IMR-90 (cell line): Measurements from ENCODE around the gene SCN4A. TPM values are rescaled to one million over a fixed set of nuclear protein-coding genes. Genes with fewer than 3 reads are reported as not detected.

ENCODE experiments used
- ATAC-seq: fragments of 200-7000 bp; cut with Tn5 transposase; 2 replicates; pipeline ENCODE4 v1.9.1; 2020; ENCODE audit warnings: low read depth, mild to moderate bottlenecking, moderate library complexity
- BruUV-seq: library from RNA; stranded (reverse); fragments of 400-500 nt; replicated peaks from 2 replicates; lab custom pipeline; 2021; lab: Mats Ljungman, UMichigan
- CTCF ChIA-PET: fragments of 300-600 bp; formaldehyde crosslinking; extraction: SDS; loops from one replicate; lab custom pipeline; 2021; ENCODE audit warnings: antibody characterized with exemption; lab: Yijun Ruan, JAX
- POLR2A ChIA-PET: fragments of 300-600 bp; sonication (Branson Sonifier 250); formaldehyde crosslinking; loops from one replicate; lab custom pipeline; 2022; ENCODE audit warnings: antibody characterized with exemption; ENCODE audit not compliant: unreplicated experiment; lab: Charles Lee
- DNase-seq: peaks from one replicate; pipeline ENCODE4 v3.0.0; 2013
- H2AFZ ChIP-seq: replicated peaks from 2 replicates; pipeline ENCODE3; 2013; ENCODE audit warnings: low read length, mild to moderate bottlenecking; ENCODE audit not compliant: poor library complexity
- H2AK5ac ChIP-seq: 2 replicates; pipeline ENCODE4 v1.6.1; 2013; ENCODE audit warnings: low read depth, low read length, inconsistent platforms
- H2AK9ac ChIP-seq: replicated peaks from 2 replicates; pipeline ENCODE3; 2013; ENCODE audit warnings: mild to moderate bottlenecking, low read depth, low read length, moderate library complexity; ENCODE audit not compliant: poor library complexity
- H2BK120ac ChIP-seq: 2 replicates; pipeline ENCODE4 v1.6.1; 2013; ENCODE audit warnings: low read depth, low read length, inconsistent platforms
- H2BK15ac ChIP-seq: 3 replicates; pipeline ENCODE4 v1.6.1; 2013; ENCODE audit warnings: low read depth, low read length, inconsistent platforms
- H2BK20ac ChIP-seq: 2 replicates; pipeline ENCODE4 v1.6.1; 2013; ENCODE audit warnings: low read depth, mild to moderate bottlenecking, inconsistent platforms, low read length, moderate library complexity
- H2BK5ac ChIP-seq: 2 replicates; pipeline ENCODE4 v1.6.1; 2013; ENCODE audit warnings: mild to moderate bottlenecking, low read depth, low read length, inconsistent platforms; ENCODE audit not compliant: poor library complexity, severe bottlenecking
- H3K14ac ChIP-seq: replicated peaks from 2 replicates; pipeline ENCODE4 v1.6.1; 2013; ENCODE audit warnings: low read depth, low read length, inconsistent platforms
- H3K18ac ChIP-seq: 2 replicates; pipeline ENCODE4 v1.6.1; 2013; ENCODE audit warnings: low read depth, low read length, control low read depth
- H3K23ac ChIP-seq: 2 replicates; pipeline ENCODE4 v1.6.1; 2013; ENCODE audit warnings: low read depth, low read length, inconsistent platforms
- H3K27ac ChIP-seq: 2 replicates; pipeline ENCODE4 v1.5.1; 2013; ENCODE audit warnings: mild to moderate bottlenecking, control low read depth, low read length; ENCODE audit not compliant: insufficient read depth
- H3K27me3 ChIP-seq: 2 replicates; pipeline ENCODE4 v1.6.1; 2013; ENCODE audit warnings: low read length; ENCODE audit not compliant: control insufficient read depth, insufficient read depth
- H3K36me3 ChIP-seq: 2 replicates; pipeline ENCODE4 v1.6.1; 2013; ENCODE audit warnings: low read length, mixed read lengths; ENCODE audit not compliant: control insufficient read depth, insufficient read depth
- H3K4ac ChIP-seq: 2 replicates; pipeline ENCODE4 v1.6.1; 2013; ENCODE audit warnings: low read depth, low read length, inconsistent platforms
- H3K4me1 ChIP-seq: 2 replicates; pipeline ENCODE4 v1.6.1; 2013; ENCODE audit warnings: low read length, mixed read lengths; ENCODE audit not compliant: control insufficient read depth, insufficient read depth
- H3K4me2 ChIP-seq: 2 replicates; pipeline ENCODE4 v1.6.1; 2013; ENCODE audit warnings: low read depth, mild to moderate bottlenecking, control low read depth, low read length, moderate library complexity
- H3K4me3 ChIP-seq: 2 replicates; pipeline ENCODE4 v1.5.1; 2013; ENCODE audit warnings: low read depth, mild to moderate bottlenecking, control low read depth, low read length, moderate library complexity; ENCODE audit not compliant: insufficient read depth
- H3K56ac ChIP-seq: 2 replicates; pipeline ENCODE4 v1.6.1; 2013; ENCODE audit warnings: low read length, inconsistent platforms; ENCODE audit not compliant: insufficient read depth; ENCODE audit errors: extremely low read depth
- H3K79me1 ChIP-seq, 2 experiments: 2 replicates each; pipeline ENCODE4 v1.6.1; 2013; ENCODE audit warnings: low read length in 2 of 2, inconsistent platforms in 1 of 2, low read depth in 1 of 2
- H3K9ac ChIP-seq: 2 replicates; pipeline ENCODE4 v1.6.1; 2013; ENCODE audit warnings: low read depth, low read length, control low read depth
- H3K9me1 ChIP-seq: 2 replicates; pipeline ENCODE4 v1.6.1; 2013; ENCODE audit warnings: low read length, inconsistent platforms; ENCODE audit not compliant: insufficient read depth
- H3K9me3 ChIP-seq: 2 replicates; pipeline ENCODE4 v1.6.1; 2013; ENCODE audit warnings: low read length; ENCODE audit not compliant: control insufficient read depth, insufficient read depth
- H4K20me1 ChIP-seq: 2 replicates; pipeline ENCODE4 v1.6.1; 2013; ENCODE audit warnings: low read length, inconsistent platforms; ENCODE audit not compliant: insufficient read depth
- H4K5ac ChIP-seq: 2 replicates; pipeline ENCODE4 v1.6.1; 2013; ENCODE audit warnings: mild to moderate bottlenecking, low read depth, low read length, control low read depth
- H4K8ac ChIP-seq, 2 experiments: 2 replicates each; pipeline ENCODE4 v1.6.1; 2013; ENCODE audit warnings: low read depth in 2 of 2, low read length in 2 of 2, control low read depth in 1 of 2, inconsistent platforms in 1 of 2
- H4K91ac ChIP-seq: 2 replicates; pipeline ENCODE4 v1.6.1; 2013; ENCODE audit warnings: low read depth, low read length, inconsistent platforms; ENCODE audit not compliant: insufficient read depth
- BHLHE40 ChIP-seq: fragments of 150-350 bp; IDR thresholded peaks from 2 replicates; pipeline ENCODE4 v1.6.1; 2016; ENCODE audit warnings: mild to moderate bottlenecking, low read depth, low read length
- CEBPB ChIP-seq: IDR thresholded peaks from 2 replicates; pipeline ENCODE4 v1.6.1; 2012; ENCODE audit warnings: low read depth, low read length, improper control_type of control experiment
- CHD1 ChIP-seq: IDR thresholded peaks from 2 replicates; pipeline ENCODE4 v1.6.1; 2012; ENCODE audit warnings: low read depth, low read length, improper control_type of control experiment
- FOS ChIP-seq: fragments of 150-350 bp; IDR thresholded peaks from 2 replicates; pipeline ENCODE4 v1.6.1; 2016; ENCODE audit warnings: low read depth, low read length
- MAFK ChIP-seq: IDR thresholded peaks from 2 replicates; pipeline ENCODE4 v1.6.1; 2012; ENCODE audit warnings: low read depth, low read length, improper control_type of control experiment
- MAZ ChIP-seq: IDR thresholded peaks from 2 replicates; pipeline ENCODE4 v1.6.1; 2012; ENCODE audit warnings: low read depth, mild to moderate bottlenecking, low read length, improper control_type of control experiment, moderate library complexity, borderline replicate concordance
- MXI1 ChIP-seq: IDR thresholded peaks from 2 replicates; pipeline ENCODE4 v1.6.1; 2012; ENCODE audit warnings: low read depth, mild to moderate bottlenecking, low read length, moderate library complexity, borderline replicate concordance
- NFE2L2 ChIP-seq: fragments of 150-350 bp; IDR thresholded peaks from 2 replicates; pipeline ENCODE4 v1.6.1; 2016; ENCODE audit warnings: low read depth, mild to moderate bottlenecking, low read length
- POLR2A ChIP-seq: IDR thresholded peaks from 2 replicates; pipeline ENCODE4 v1.6.1; 2012; ENCODE audit warnings: mild to moderate bottlenecking, low read depth, low read length
- RAD21 ChIP-seq: IDR thresholded peaks from 2 replicates; pipeline ENCODE4 v1.6.1; 2012; ENCODE audit warnings: low read length, improper control_type of control experiment
- RCOR1 ChIP-seq: IDR thresholded peaks from 2 replicates; pipeline ENCODE4 v1.6.1; 2012; ENCODE audit warnings: mild to moderate bottlenecking, low read length, improper control_type of control experiment; ENCODE audit not compliant: insufficient replicate concordance
- RFX5 ChIP-seq: IDR thresholded peaks from 2 replicates; pipeline ENCODE4 v1.8.0; 2012; ENCODE audit warnings: low read depth, mild to moderate bottlenecking, low read length, moderate library complexity
- SMC3 ChIP-seq: fragments of 150-350 bp; IDR thresholded peaks from 2 replicates; pipeline ENCODE4 v1.6.1; 2016; ENCODE audit warnings: low read depth, mild to moderate bottlenecking, antibody characterized with exemption, low read length, moderate library complexity
- WGBS, 2 experiments: methylation state at CpG; one replicate each; pipeline versions ENCODE4 v1.1.5 to v1.1.7; 2013; ENCODE audit warnings: missing lambda C conversion rate in 2 of 2; ENCODE audit not compliant: insufficient read length in 1 of 2; ENCODE audit errors: extremely low coverage in 2 of 2; 5-methylcytosine and 5-hydroxymethylcytosine counted together
- dilution Hi-C: fragments of 300-500 bp; cut with HindIII; formaldehyde crosslinking; loops from one replicate; pipeline ENCODE4 v1.14.3; 2018; ENCODE audit warnings: low sequenced_read_pairs; ENCODE audit not compliant: unreplicated experiment
- in situ Hi-C: fragments of 300-500 bp; cut with MboI; formaldehyde crosslinking; loops from 3 replicates; pipeline ENCODE4 v1.14.3; 2019; ENCODE audit warnings: low sequenced_read_pairs, inconsistent platforms, mixed read lengths
- intact Hi-C: fragments of 100-400 bp; cut with micrococcal nuclease; formaldehyde crosslinking; loops from 2 replicates; pipeline ENCODE4 v1.10.0; 2022
- polyA plus RNA-seq, 3 experiments: library from polyadenylated mRNA; depleted of rRNA; stranded (reverse); fragments of >200 nt; gene quantifications; 2 replicates each; pipeline ENCODE4 v1.2.3, GENCODE V29; 2012; ENCODE audit warnings: low replicate concordance in 1 of 3
- total RNA-seq: library from RNA; depleted of rRNA; stranded (reverse); fragments of >200 nt; gene quantifications from 2 replicates; pipeline ENCODE4 v1.2.3, GENCODE V29; 2012
- TF ChIP-seq, protein P1 (sequence below): conservative IDR thresholded peaks from 2 replicates; pipeline ENCODE4 v1.5.1; 2012; ENCODE audit warnings: mild to moderate bottlenecking, low read depth, low read length, improper control_type of control experiment
- TF ChIP-seq, protein P2 (sequence below): fragments of 150-350 bp; IDR thresholded peaks from 2 replicates; pipeline ENCODE4 v1.6.1; 2017; ENCODE audit warnings: mild to moderate bottlenecking, antibody characterized with exemption, low read length, low read depth
- TF ChIP-seq, protein P3 (sequence below): fragments of 150-350 bp; IDR thresholded peaks from 2 replicates; pipeline ENCODE4 v1.6.1; 2016; ENCODE audit warnings: low read depth, mild to moderate bottlenecking, low read length, moderate library complexity, borderline replicate concordance

The SCN4A gene
- total and polyA plus RNA-seq, 2 of the 4 experiments (the other 2 are of a cell fraction) = not detected

DNA sequence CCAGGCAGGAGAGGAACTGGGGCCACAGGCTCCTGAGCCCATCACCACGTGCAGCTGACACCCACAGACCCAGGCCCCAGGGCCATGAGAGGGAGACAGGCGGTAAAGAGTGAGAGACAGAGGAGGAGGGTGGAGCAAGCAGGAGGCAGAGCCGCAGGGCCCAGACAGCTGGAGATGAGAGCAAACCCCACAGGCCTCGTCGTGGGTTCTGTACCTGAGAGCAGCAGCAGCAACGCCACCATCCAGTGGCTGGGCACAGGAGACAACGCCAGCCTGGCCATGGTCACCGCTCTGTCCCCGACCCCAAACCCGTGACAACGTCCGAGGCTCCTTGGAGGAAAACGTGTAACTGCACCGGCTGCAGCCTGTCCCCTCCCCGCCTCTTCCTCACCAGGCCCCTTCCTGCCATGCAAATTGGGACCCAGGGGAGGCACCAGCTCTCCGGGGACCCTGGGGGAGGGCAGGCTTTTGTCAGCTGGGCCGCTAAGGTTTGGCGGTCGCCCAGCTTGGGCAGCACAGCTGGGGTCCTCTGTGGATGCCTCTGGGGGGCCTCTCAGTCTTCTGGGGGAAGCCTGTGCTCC is 40.6 kb downstream of the SCN4A start, which contains the start of gene CD79B:
Gene CD79B (minus strand): TSS at position 351 of the 581 bp plus-strand sequence. CDS start 70 bp downstream, at position 281.
- DNase-seq (no peak), ATAC-seq (no peak)
- ChIA-PET POLR2A (no interaction called here), CTCF (no interaction called here)
- no peak within 1 kb of the TSS for H3K18ac ChIP-seq
- no peaks in the 10 kb centered on the region for H3K4me1 ChIP-seq
- intact Hi-C loops (no loop called here), in situ Hi-C loops (no loop called here), dilution Hi-C loops (no loop called here)
- BruUV-seq = no TSS peak
- no peak within 1 kb of the TSS for H2BK20ac ChIP-seq
- WGBS, 2 experiments = 82% methylated on average over 11 of the region's 19 CpGs; no CpG with 5 or more reads in 1 of the 2 experiments
- H3K36me3 ChIP-seq = no peaks in the 10 kb centered on the region
- H3K4me2 ChIP-seq = no peak within 1 kb of the TSS
- no peak within 1 kb of the TSS for H3K56ac ChIP-seq
- H2BK120ac ChIP-seq = no peak within 1 kb of the TSS
- H2AFZ ChIP-seq = no peak within 1 kb of the TSS
- H2BK5ac ChIP-seq = no peak within 1 kb of the TSS
- no peak within 1 kb of the TSS for H3K27ac ChIP-seq
- H2BK15ac ChIP-seq = no peak within 1 kb of the TSS
- no peak within 1 kb of the TSS for H3K4ac ChIP-seq
- H3K9me3 ChIP-seq = no peaks in the 10 kb centered on the region
- H3K14ac ChIP-seq = no peak within 1 kb of the TSS
- H3K9me1 ChIP-seq = no peaks in the 10 kb centered on the region
- H2AK5ac ChIP-seq = no peak within 1 kb of the TSS
- peaks cover 38% of the 10 kb centered on the region for H3K27me3 ChIP-seq
- H4K5ac ChIP-seq = no peak within 1 kb of the TSS
- no peak within 1 kb of the TSS for H2AK9ac ChIP-seq
- H4K20me1 ChIP-seq = no peaks in the 10 kb centered on the region
- H3K4me3 ChIP-seq = no peak within 1 kb of the TSS
- no peak for TF ChIP-seq SMC3
- TF ChIP-seq RAD21 = no peak
- TF ChIP-seq CHD1 = no peak
- TF ChIP-seq, protein P1, sequence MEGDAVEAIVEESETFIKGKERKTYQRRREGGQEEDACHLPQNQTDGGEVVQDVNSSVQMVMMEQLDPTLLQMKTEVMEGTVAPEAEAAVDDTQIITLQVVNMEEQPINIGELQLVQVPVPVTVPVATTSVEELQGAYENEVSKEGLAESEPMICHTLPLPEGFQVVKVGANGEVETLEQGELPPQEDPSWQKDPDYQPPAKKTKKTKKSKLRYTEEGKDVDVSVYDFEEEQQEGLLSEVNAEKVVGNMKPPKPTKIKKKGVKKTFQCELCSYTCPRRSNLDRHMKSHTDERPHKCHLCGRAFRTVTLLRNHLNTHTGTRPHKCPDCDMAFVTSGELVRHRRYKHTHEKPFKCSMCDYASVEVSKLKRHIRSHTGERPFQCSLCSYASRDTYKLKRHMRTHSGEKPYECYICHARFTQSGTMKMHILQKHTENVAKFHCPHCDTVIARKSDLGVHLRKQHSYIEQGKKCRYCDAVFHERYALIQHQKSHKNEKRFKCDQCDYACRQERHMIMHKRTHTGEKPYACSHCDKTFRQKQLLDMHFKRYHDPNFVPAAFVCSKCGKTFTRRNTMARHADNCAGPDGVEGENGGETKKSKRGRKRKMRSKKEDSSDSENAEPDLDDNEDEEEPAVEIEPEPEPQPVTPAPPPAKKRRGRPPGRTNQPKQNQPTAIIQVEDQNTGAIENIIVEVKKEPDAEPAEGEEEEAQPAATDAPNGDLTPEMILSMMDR = no peak
- TF ChIP-seq, protein P2, sequence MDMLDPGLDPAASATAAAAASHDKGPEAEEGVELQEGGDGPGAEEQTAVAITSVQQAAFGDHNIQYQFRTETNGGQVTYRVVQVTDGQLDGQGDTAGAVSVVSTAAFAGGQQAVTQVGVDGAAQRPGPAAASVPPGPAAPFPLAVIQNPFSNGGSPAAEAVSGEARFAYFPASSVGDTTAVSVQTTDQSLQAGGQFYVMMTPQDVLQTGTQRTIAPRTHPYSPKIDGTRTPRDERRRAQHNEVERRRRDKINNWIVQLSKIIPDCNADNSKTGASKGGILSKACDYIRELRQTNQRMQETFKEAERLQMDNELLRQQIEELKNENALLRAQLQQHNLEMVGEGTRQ = no peak
- no peak for TF ChIP-seq MAZ
- no peak for TF ChIP-seq POLR2A
- TF ChIP-seq NFE2L2 = no peak
- no peak for TF ChIP-seq CEBPB
- TF ChIP-seq, protein P3, sequence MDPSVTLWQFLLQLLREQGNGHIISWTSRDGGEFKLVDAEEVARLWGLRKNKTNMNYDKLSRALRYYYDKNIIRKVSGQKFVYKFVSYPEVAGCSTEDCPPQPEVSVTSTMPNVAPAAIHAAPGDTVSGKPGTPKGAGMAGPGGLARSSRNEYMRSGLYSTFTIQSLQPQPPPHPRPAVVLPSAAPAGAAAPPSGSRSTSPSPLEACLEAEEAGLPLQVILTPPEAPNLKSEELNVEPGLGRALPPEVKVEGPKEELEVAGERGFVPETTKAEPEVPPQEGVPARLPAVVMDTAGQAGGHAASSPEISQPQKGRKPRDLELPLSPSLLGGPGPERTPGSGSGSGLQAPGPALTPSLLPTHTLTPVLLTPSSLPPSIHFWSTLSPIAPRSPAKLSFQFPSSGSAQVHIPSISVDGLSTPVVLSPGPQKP = no peak
- TF ChIP-seq RCOR1 = no peak
- TF ChIP-seq MAFK = no peak
- no peak for TF ChIP-seq MXI1
- no peak for TF ChIP-seq FOS
- TF ChIP-seq BHLHE40 = no peak
- no peak for TF ChIP-seq RFX5
- H3K9ac ChIP-seq = no peak within 1 kb of the TSS
- no peak within 1 kb of the TSS for H4K91ac ChIP-seq
- no peak within 1 kb of the TSS for H3K23ac ChIP-seq
- no peaks in the 10 kb centered on the region for H3K79me1 ChIP-seq
- H4K8ac ChIP-seq = no peak within 1 kb of the TSS
